ENCODE data around the gene ETV3L. TPM values are rescaled to one million over a fixed set of nuclear protein-coding genes. Genes with fewer than 3 reads are reported as not detected.

The ETV3L gene
- total and polyA plus RNA-seq, 2 of the 8 experiments (the other 6 are each of a cell fraction or from before 2014, with no cell fraction given), result 0.17 to 0.26 TPM

- Histone ChIP-seq H3K4me1 (replicated peaks in 1 of 4; ENCODE audit: control insufficient read depth in 3 of 4, insufficient read depth in 4 of 4, low read length in 3 of 4) (no peaks in the 10 kb centered on the region), H4K20me1 (replicated peaks in 1 of 2; ENCODE audit: control insufficient read depth in 1 of 2, insufficient read depth in 2 of 2, low read length in 2 of 2) (no peaks in the 10 kb centered on the region), H2AFZ (ENCODE audit: low read length) (no peak overlapping the region), H3K4ac (replicated peaks; ENCODE audit: insufficient read length, low read depth, low read length) (no peak overlapping the region), H3K23ac (ENCODE audit: insufficient read length) (no peak overlapping the region), H3K27ac (ENCODE audit: low read depth, low read length) (no peak overlapping the region), H3K4me3 (ENCODE audit: extremely low read depth in 1 of 4, insufficient read depth in 2 of 4, low read depth in 3 of 4, low read length in 4 of 4) (no peak overlapping the region), H2BK12ac (ENCODE audit: low read depth, low read length) (no peak overlapping the region), H3K56ac (replicated peaks; ENCODE audit: insufficient read length, low read depth, low read length) (no peak overlapping the region), H2BK5ac (ENCODE audit: low read depth, low read length) (no peak overlapping the region), H4K91ac (replicated peaks; ENCODE audit: insufficient read length, low read length) (no peak overlapping the region), H2BK120ac (replicated peaks; ENCODE audit: low read depth, low read length) (no peak overlapping the region), H2AK5ac (ENCODE audit: low read depth, low read length) (no peak overlapping the region), H2BK20ac (ENCODE audit: low read length) (no peak overlapping the region), H3K27me3 (replicated peaks in 1 of 4; ENCODE audit: control insufficient read depth in 3 of 4, extremely low read depth in 1 of 4, insufficient read depth in 3 of 4, low read length in 3 of 4) (peaks cover 0 to 1% (median 0%) of the 10 kb centered on the region in 4 experiments; a peak in 1 of 7 replicates), H3K23me2 (ENCODE audit: low read depth, low read length) (no peaks in the 10 kb centered on the region), H3K9me3 (ENCODE audit: insufficient read depth in 2 of 2, low read depth in 1 of 2, low read length in 1 of 2) (no peaks in the 10 kb centered on the region), H3K79me2 (ENCODE audit: control insufficient read depth in 1 of 2, insufficient read depth in 2 of 2, low read length in 2 of 2) (no peaks in the 10 kb centered on the region), H3K36me3 (ENCODE audit: control insufficient read depth in 2 of 4, insufficient read depth in 4 of 4, low read length in 3 of 4) (no peaks in the 10 kb centered on the region), H4K5ac (ENCODE audit: insufficient read length, low read depth, low read length) (no peak overlapping the region), H3K79me1 (ENCODE audit: low read depth, low read length) (no peaks in the 10 kb centered on the region), H3K14ac (ENCODE audit: insufficient read length) (no peak overlapping the region), H3K18ac (ENCODE audit: extremely low read depth, low read length) (no peak overlapping the region), H3K4me2 (ENCODE audit: insufficient read depth in 1 of 2, low read depth in 2 of 2, low read length in 2 of 2) (no peak overlapping the region), H2BK15ac (ENCODE audit: low read length) (no peak overlapping the region), H3K9ac (replicated peaks in 1 of 4; ENCODE audit: extremely low read depth in 1 of 4, low read depth in 3 of 4, low read length in 3 of 4) (no peak overlapping the region), H4K8ac (ENCODE audit: extremely low read depth, insufficient read depth, low read length) (no peak overlapping the region)
- ChIA-PET CTCF (ENCODE audit: partially characterized antibody) (interaction anchor here (0.8 to 16.2 kb wide), 5 partner anchors 7 to 56 kb away, joined by 4 to 187 read pairs (median 5); no protein-coding TSS in a partner anchor), POLR2A (ENCODE audit: partially characterized antibody) (interaction anchor here (1.2 kb wide), 1 partner anchor 21 kb away, joined by 3 read pairs; no protein-coding TSS in a partner anchor)
- DNase-seq (ENCODE audit: low read depth in 1 of 2, low spot score in 2 of 2), result no peak
- TF ChIP-seq RFX5 (IDR thresholded peaks at IDR 0.05; ENCODE audit: borderline replicate concordance, low read depth, low read length) (no peak), PHF8 (conservative IDR thresholded peaks at IDR 0.05; ENCODE audit: low read depth, low read length) (no peak), KDM5A (IDR thresholded peaks at IDR 0.05; ENCODE audit: low read length) (no peak), TAF7 (optimal IDR thresholded peaks at IDR 0.05; ENCODE audit: borderline replicate concordance, low read depth, low read length) (no peak), FOSL1 (IDR thresholded peaks at IDR 0.05; ENCODE audit: insufficient read depth, low read depth, low read length) (no peak), SUZ12 (IDR thresholded peaks at IDR 0.05; ENCODE audit: low read length) (no peak), NRF1 (IDR thresholded peaks at IDR 0.05; ENCODE audit: low read depth, low read length) (no peak), SIX5 (IDR thresholded peaks at IDR 0.05; ENCODE audit: low read depth, low read length) (no peak)
- no peak for FAIRE-seq
- 100% methylated on average over 1 of the region's 1 CpG; no CpG with 5 or more reads in 1 of the 2 experiments for WGBS, 2 experiments (ENCODE audit: extremely low coverage in 1 of 2, insufficient coverage in 1 of 2, insufficient read length in 1 of 2, insufficient replicate concordance in 2 of 2, low coverage in 1 of 2, low lambda C conversion rate in 2 of 2, missing lambda C conversion rate in 1 of 2)
These were observed 47.4 kb upstream of the ETV3L start for GRCh38 chr1:157147037-157147436.
